Naive B cell (primary cell): Measurements from ENCODE around the gene CNTN1. TPM values are rescaled to one million over a fixed set of nuclear protein-coding genes. Genes with fewer than 3 reads are reported as not detected.

Experiments used
- ATAC-seq, 2 donors: fragments of 150-1000 bp; cut with Tn5 transposase; 2 replicates each; pipeline ENCODE4 v1.10.0; 2021; ENCODE audit warnings: low read depth in 2 of 2, mild to moderate bottlenecking in 2 of 2, moderate library complexity in 2 of 2
- DNase-seq: peaks from one replicate; pipeline ENCODE4 v3.0.0; 2022
- H3K27ac Mint-ChIP-seq, 6 donors: one replicate each; pipeline ENCODE4 v1.8.0; 2020 to 2022; ENCODE audit warnings: mild to moderate bottlenecking in 6 of 6, mixed read lengths in 6 of 6, moderate library complexity in 5 of 6, inconsistent platforms in 2 of 6
- H3K27me3 Mint-ChIP-seq, 3 donors: one replicate each; pipeline ENCODE4 v1.8.0; 2021 to 2022; ENCODE audit warnings: mixed read lengths in 3 of 3, mild to moderate bottlenecking in 1 of 3
- H3K36me3 Mint-ChIP-seq, 2 donors: one replicate each; pipeline ENCODE4 v1.8.0; 2020 to 2022; ENCODE audit warnings: mixed read lengths in 2 of 2, inconsistent platforms in 1 of 2, mild to moderate bottlenecking in 1 of 2
- H3K4me1 Mint-ChIP-seq, 3 donors: one replicate each; pipeline ENCODE4 v1.8.0; 2020 to 2022; ENCODE audit warnings: mixed read lengths in 3 of 3, inconsistent platforms in 1 of 3, mild to moderate bottlenecking in 1 of 3, moderate library complexity in 1 of 3
- H3K4me3 Mint-ChIP-seq, 8 donors: one replicate each; pipeline ENCODE4 v1.8.0; 2020 to 2022; ENCODE audit warnings: mild to moderate bottlenecking in 8 of 8, mixed read lengths in 8 of 8, moderate library complexity in 8 of 8, inconsistent platforms in 2 of 8
- H3K9me3 Mint-ChIP-seq, 7 donors: one replicate each; pipeline ENCODE4 v1.8.0; 2020 to 2022; ENCODE audit warnings: mixed read lengths in 7 of 7, mild to moderate bottlenecking in 5 of 7, inconsistent platforms in 2 of 7, moderate library complexity in 1 of 7
- polyA plus RNA-seq, 6 donors: library from polyadenylated mRNA; unstranded; fragments of 300-500 nt; fragmentation: Illumina TruSeq; gene quantifications; one replicate each; pipeline ENCODE4 v1.2.3, GENCODE V29; 2021; ENCODE audit warnings: low read depth in 6 of 6

The CNTN1 gene
- polyA plus RNA-seq, 6 donors from 2014 or later: not detected

- no peak for DNase-seq
- Mint-ChIP-seq H3K36me3 (no peaks in the 10 kb centered on the region), H3K27me3 (no peaks in the 10 kb centered on the region), H3K27ac (peak overlapping the region in 1 of 6 donors; percentile 22), H3K9me3 (peaks cover 0 to 7% (median 3%) of the 10 kb centered on the region in 7 donors), H3K4me3 (no peak overlapping the region), H3K4me1 (no peaks in the 10 kb centered on the region)
- ATAC-seq: no peak
These were observed 19.4 kb upstream of the CNTN1 start for GRCh38 chr12:40672741-40673271.

- Mint-ChIP-seq H3K4me1 (no peaks in the 10 kb centered on the region), H3K27ac (no peak overlapping the region)
- ATAC-seq: no peak
These were observed 11.1 kb upstream of the CNTN1 start for GRCh38 chr12:40681148-40681547.

GRCh38 chr12:40684986-40685385, 7.3 kb upstream of the CNTN1 start:
- Mint-ChIP-seq H3K27me3 (peaks cover 0 to 4% (median 0%) of the 10 kb centered on the region in 3 donors), H3K4me1 (no peaks in the 10 kb centered on the region)
- no peak for ATAC-seq

More at GRCh38 chr12:40681148-40681547, 11.1 kb upstream of the CNTN1 start:
- no peak overlapping the region for H3K4me3 Mint-ChIP-seq
- no peaks in the 10 kb centered on the region for H3K27me3 Mint-ChIP-seq
- peaks cover 0 to 12% (median 6%) of the 10 kb centered on the region in 7 donors for H3K9me3 Mint-ChIP-seq
- no peak for DNase-seq
- H3K36me3 Mint-ChIP-seq: no peaks in the 10 kb centered on the region

GRCh38 chr12:40688085-40688725, 4.0 kb upstream of the CNTN1 start:
- no peaks in the 10 kb centered on the region for H3K36me3 Mint-ChIP-seq
- peaks cover 0 to 3% (median 0%) of the 10 kb centered on the region in 3 donors for H3K4me1 Mint-ChIP-seq
- ATAC-seq (no peak), DNase-seq (no peak)
- peak overlapping the region in 1 of 8 donors; percentile 58 for H3K4me3 Mint-ChIP-seq
- H3K9me3 Mint-ChIP-seq: peaks cover 0 to 4% (median 0%) of the 10 kb centered on the region in 7 donors
- peaks cover 14 to 19% (median 17%) of the 10 kb centered on the region in 3 donors for H3K27me3 Mint-ChIP-seq
- no peak overlapping the region for H3K27ac Mint-ChIP-seq

More at GRCh38 chr12:40684986-40685385, 7.3 kb upstream of the CNTN1 start:
- Mint-ChIP-seq H3K4me3 (no peak overlapping the region), H3K9me3 (no peaks in the 10 kb centered on the region), H3K27ac (no peak overlapping the region), H3K36me3 (no peaks in the 10 kb centered on the region)
- DNase-seq: no peak

- Mint-ChIP-seq H3K4me3 (no peak overlapping the region), H3K36me3 (no peaks in the 10 kb centered on the region), H3K4me1 (peaks cover 0 to 3% (median 0%) of the 10 kb centered on the region in 3 donors), H3K27me3 (peaks cover 17 to 33% (median 26%) of the 10 kb centered on the region in 3 donors), H3K27ac (no peak overlapping the region), H3K9me3 (peaks cover 0 to 4% (median 0%) of the 10 kb centered on the region in 7 donors)
- ATAC-seq (no peak), DNase-seq (no peak)
These were observed 2.7 kb upstream of the CNTN1 start for GRCh38 chr12:40689576-40689975.

- DNase-seq (no peak), ATAC-seq (no peak)
- peaks cover 32 to 47% (median 38%) of the 10 kb centered on the region in 3 donors for H3K27me3 Mint-ChIP-seq
- peak overlapping the region in 1 of 8 donors; percentile 16 for H3K4me3 Mint-ChIP-seq
- H3K27ac Mint-ChIP-seq: no peak overlapping the region
- no peaks in the 10 kb centered on the region for H3K36me3 Mint-ChIP-seq
- peaks cover 0 to 4% (median 0%) of the 10 kb centered on the region in 7 donors for H3K9me3 Mint-ChIP-seq
- peaks cover 0 to 3% (median 0%) of the 10 kb centered on the region in 3 donors for H3K4me1 Mint-ChIP-seq
These were observed 547 bp downstream of the CNTN1 start for GRCh38 chr12:40692765-40693206.

GRCh38 chr12:40693207-40693821, 1.1 kb downstream of the CNTN1 start:
- no peak for DNase-seq
- no peak for ATAC-seq
- peaks cover 0 to 3% (median 0%) of the 10 kb centered on the region in 3 donors for H3K4me1 Mint-ChIP-seq
- H3K27me3 Mint-ChIP-seq: peaks cover 31 to 47% (median 38%) of the 10 kb centered on the region in 3 donors
- H3K27ac Mint-ChIP-seq: no peak overlapping the region
- H3K36me3 Mint-ChIP-seq: no peaks in the 10 kb centered on the region
- no peak overlapping the region for H3K4me3 Mint-ChIP-seq
- H3K9me3 Mint-ChIP-seq: peaks cover 0 to 4% (median 0%) of the 10 kb centered on the region in 7 donors

GRCh38 chr12:40697566-40698259, 5.5 kb downstream of the CNTN1 start:
- Mint-ChIP-seq H3K27ac (no peak overlapping the region), H3K4me3 (no peak overlapping the region), H3K36me3 (no peaks in the 10 kb centered on the region), H3K4me1 (no peaks in the 10 kb centered on the region), H3K9me3 (peaks cover 0 to 6% (median 0%) of the 10 kb centered on the region in 7 donors), H3K27me3 (peaks cover 18 to 30% (median 25%) of the 10 kb centered on the region in 3 donors)
- ATAC-seq (no peak), DNase-seq (no peak)

- no peak overlapping the region for H3K27ac Mint-ChIP-seq
- no peaks in the 10 kb centered on the region for H3K4me1 Mint-ChIP-seq
- DNase-seq: no peak
- H3K4me3 Mint-ChIP-seq: no peak overlapping the region
- H3K27me3 Mint-ChIP-seq: no peaks in the 10 kb centered on the region
- H3K36me3 Mint-ChIP-seq: no peaks in the 10 kb centered on the region
- peaks cover 0 to 6% (median 4%) of the 10 kb centered on the region in 7 donors for H3K9me3 Mint-ChIP-seq
- no peak for ATAC-seq
These were observed 9.5 kb downstream of the CNTN1 start for GRCh38 chr12:40701756-40702155.

GRCh38 chr12:40711121-40711520, 18.9 kb downstream of the CNTN1 start:
- Mint-ChIP-seq H3K9me3 (peaks cover 0 to 3% (median 0%) of the 10 kb centered on the region in 7 donors), H3K4me3 (no peak overlapping the region), H3K36me3 (no peaks in the 10 kb centered on the region), H3K27ac (no peak overlapping the region), H3K27me3 (no peaks in the 10 kb centered on the region), H3K4me1 (no peaks in the 10 kb centered on the region)
- DNase-seq (no peak), ATAC-seq (no peak)

GRCh38 chr12:40714636-40715035, 22.4 kb downstream of the CNTN1 start:
- no peaks in the 10 kb centered on the region for H3K27me3 Mint-ChIP-seq
- peaks cover 0 to 4% (median 0%) of the 10 kb centered on the region in 7 donors for H3K9me3 Mint-ChIP-seq
- ATAC-seq (no peak), DNase-seq (no peak)
- H3K4me3 Mint-ChIP-seq: no peak overlapping the region
- no peak overlapping the region for H3K27ac Mint-ChIP-seq
- H3K36me3 Mint-ChIP-seq: no peaks in the 10 kb centered on the region
- H3K4me1 Mint-ChIP-seq: no peaks in the 10 kb centered on the region

GRCh38 chr12:40716037-40716436, 23.8 kb downstream of the CNTN1 start:
- no peaks in the 10 kb centered on the region for H3K36me3 Mint-ChIP-seq
- H3K27me3 Mint-ChIP-seq: no peaks in the 10 kb centered on the region
- DNase-seq: no peak
- ATAC-seq: no peak
- H3K9me3 Mint-ChIP-seq: peaks cover 0 to 4% (median 0%) of the 10 kb centered on the region in 7 donors
- no peak overlapping the region for H3K4me3 Mint-ChIP-seq
- H3K27ac Mint-ChIP-seq: no peak overlapping the region
- no peaks in the 10 kb centered on the region for H3K4me1 Mint-ChIP-seq

- Mint-ChIP-seq H3K4me1 (no peaks in the 10 kb centered on the region), H3K4me3 (no peak overlapping the region), H3K27me3 (no peaks in the 10 kb centered on the region), H3K36me3 (no peaks in the 10 kb centered on the region), H3K9me3 (peaks cover 0 to 4% (median 0%) of the 10 kb centered on the region in 7 donors), H3K27ac (no peak overlapping the region)
- no peak for ATAC-seq
- no peak for DNase-seq
These were observed 25.3 kb downstream of the CNTN1 start for GRCh38 chr12:40717576-40717975.
